Right renal cortex interstitium (tissue), 3 donors: ENCODE data around the gene ALG9. TPM values are rescaled to one million over a fixed set of nuclear protein-coding genes. Genes with fewer than 3 reads are reported as not detected.
A peak's percentile ranks its signal among the peaks of the same experiment; 100 is the strongest.

Source experiments
- DNase-seq, 3 donors: peaks; one replicate each; pipeline ENCODE4 v3.0.0-alpha.2; 2013; ENCODE audit warnings: low read depth in 3 of 3, low spot score in 2 of 3
- polyA plus RNA-seq, 3 donors: library from polyadenylated mRNA; unstranded; fragments of 120-200 nt; gene quantifications; one replicate each; pipeline ENCODE4 v1.2.1, GENCODE V29; 2013; ENCODE audit not compliant: insufficient read length in 3 of 3

Gene ALG9
- polyA plus RNA-seq, 3 donors = 40.8 to 41.7 (median 41.2) TPM

GRCh38 chr11:111836721-111837120 lies 34.7 kb downstream of the ALG9 start:
- no peak for DNase-seq

- DNase-seq = no peak
These were observed 35.2 kb downstream of the ALG9 start for GRCh38 chr11:111836162-111836561.

- no peak for DNase-seq
These were observed 35.7 kb downstream of the ALG9 start for GRCh38 chr11:111835665-111836064.

GRCh38 chr11:111834432-111835163 lies 36.8 kb downstream of the ALG9 start:
- DNase-seq = no peak

- DNase-seq = no peak
These were observed 37.9 kb downstream of the ALG9 start for GRCh38 chr11:111833524-111833923.

- no peak for DNase-seq
These were observed 42.0 kb downstream of the ALG9 start for GRCh38 chr11:111829185-111829968.

- DNase-seq = no peak
These were observed 44.9 kb downstream of the ALG9 start for GRCh38 chr11:111826322-111826950.

- no peak for DNase-seq
These were observed 47.8 kb downstream of the ALG9 start for GRCh38 chr11:111823629-111824028.

GRCh38 chr11:111823131-111823530 lies 48.2 kb downstream of the ALG9 start:
- no peak for DNase-seq

- no peak for DNase-seq
These were observed 51.5 kb downstream of the ALG9 start for GRCh38 chr11:111819829-111820237.

- peak; percentile 18 to 41 (median 40) for DNase-seq
These were observed 52.1 kb downstream of the ALG9 start for GRCh38 chr11:111819161-111819828.

GRCh38 chr11:111815489-111815888 lies 55.9 kb downstream of the ALG9 start:
- no peak for DNase-seq

- no peak for DNase-seq
These were observed 56.6 kb downstream of the ALG9 start for GRCh38 chr11:111814557-111815320.

GRCh38 chr11:111814106-111814505 lies 57.3 kb downstream of the ALG9 start:
- DNase-seq = no peak

GRCh38 chr11:111812211-111812610 lies 59.2 kb downstream of the ALG9 start:
- no peak for DNase-seq

- no peak for DNase-seq
These were observed 59.9 kb downstream of the ALG9 start for GRCh38 chr11:111811445-111811844.

- no peak for DNase-seq
These were observed 62.5 kb downstream of the ALG9 start for GRCh38 chr11:111808834-111809233.

GRCh38 chr11:111808063-111808588 lies 63.3 kb downstream of the ALG9 start:
- no peak for DNase-seq

GRCh38 chr11:111807076-111807475 lies 64.3 kb downstream of the ALG9 start:
- DNase-seq = no peak

- no peak for DNase-seq
These were observed 70.2 kb downstream of the ALG9 start for GRCh38 chr11:111801135-111801534.
